Effector memory CD4-positive, alpha-beta T cell (primary cell): Measurements from ENCODE around the gene SLC24A5.

ENCODE experiments used
- DNase-seq, 3 donors: peaks; one replicate each; pipeline ENCODE4 v3.0.0-alpha.2; 2020
- H3K27ac ChIP-seq: 2 replicates; pipeline ENCODE4 v1.7.0; 2013; ENCODE audit warnings: mild to moderate bottlenecking, low read length, moderate library complexity; ENCODE audit not compliant: insufficient read depth, poor library complexity, severe bottlenecking
- H3K27me3 ChIP-seq: replicated peaks from 2 replicates; pipeline ENCODE4 v1.7.0; 2013; ENCODE audit warnings: mild to moderate bottlenecking, low read length; ENCODE audit not compliant: insufficient read depth, control insufficient read depth, poor library complexity, severe bottlenecking
- H3K36me3 ChIP-seq: 2 replicates; pipeline ENCODE4 v1.7.0; 2013; ENCODE audit warnings: mild to moderate bottlenecking, low read length, moderate library complexity; ENCODE audit not compliant: control insufficient read depth, insufficient read depth
- H3K4me1 ChIP-seq: 2 replicates; pipeline ENCODE4 v1.7.0; 2013; ENCODE audit warnings: low read length, mild to moderate bottlenecking; ENCODE audit not compliant: control insufficient read depth, insufficient read depth, poor library complexity, severe bottlenecking
- H3K4me3 ChIP-seq: 2 replicates; pipeline ENCODE4 v1.7.0; 2013; ENCODE audit warnings: low read length, low read depth, mild to moderate bottlenecking; ENCODE audit not compliant: insufficient read depth, poor library complexity, severe bottlenecking
- H3K9me3 ChIP-seq: 2 replicates; pipeline ENCODE4 v1.7.0; 2013; ENCODE audit warnings: mild to moderate bottlenecking, low read length, moderate library complexity; ENCODE audit not compliant: control insufficient read depth

Gene SLC24A5

GRCh38 chr15:48177766-48178647 is 57.2 kb downstream of the SLC24A5 start, which contains the start of gene MYEF2:
Gene MYEF2 (minus strand): TSS chr15:48178295. CDS start chr15:48178237, 58 bp downstream.
- H3K27me3 ChIP-seq, result no peaks in the 10 kb centered on the region
- no peaks in the 10 kb centered on the region for H3K9me3 ChIP-seq
- H3K36me3 ChIP-seq, result no peaks in the 10 kb centered on the region
- H3K4me3 ChIP-seq, result peak within 1 kb of the TSS; percentile 57
- DNase-seq, result peak; percentile 11 to 45 (median 15)
- H3K27ac ChIP-seq, result peak within 1 kb of the TSS; percentile 39
- no peaks in the 10 kb centered on the region for H3K4me1 ChIP-seq

GRCh38 chr15:48178648-48178931 is 57.8 kb downstream of the SLC24A5 start:
- Histone ChIP-seq H3K27ac (no peak overlapping the region), H3K4me3 (peak overlapping the region; percentile 57), H3K4me1 (no peaks in the 10 kb centered on the region), H3K36me3 (no peaks in the 10 kb centered on the region), H3K27me3 (no peaks in the 10 kb centered on the region), H3K9me3 (no peaks in the 10 kb centered on the region)
- no peak for DNase-seq

GRCh38 chr15:48182749-48183148 is 62.0 kb downstream of the SLC24A5 start:
- H3K4me3 ChIP-seq, result no peak overlapping the region
- no peaks in the 10 kb centered on the region for H3K27me3 ChIP-seq
- H3K27ac ChIP-seq, result no peak overlapping the region
- DNase-seq, result no peak
- no peaks in the 10 kb centered on the region for H3K36me3 ChIP-seq
- H3K9me3 ChIP-seq, result no peaks in the 10 kb centered on the region
- H3K4me1 ChIP-seq, result no peaks in the 10 kb centered on the region

GRCh38 chr15:48185529-48185928 is 64.7 kb downstream of the SLC24A5 start:
- H3K36me3 ChIP-seq, result no peaks in the 10 kb centered on the region
- H3K9me3 ChIP-seq, result no peaks in the 10 kb centered on the region
- H3K27me3 ChIP-seq, result no peaks in the 10 kb centered on the region
- no peak for DNase-seq
- H3K4me1 ChIP-seq, result no peaks in the 10 kb centered on the region
- H3K27ac ChIP-seq, result no peak overlapping the region
- H3K4me3 ChIP-seq, result no peak overlapping the region

- Histone ChIP-seq H3K36me3 (no peaks in the 10 kb centered on the region), H3K4me1 (no peaks in the 10 kb centered on the region), H3K4me3 (no peak overlapping the region), H3K9me3 (no peaks in the 10 kb centered on the region), H3K27me3 (no peaks in the 10 kb centered on the region), H3K27ac (no peak overlapping the region)
- DNase-seq, result no peak
Observed at GRCh38 chr15:48186271-48186670, 65.5 kb downstream of the SLC24A5 start.

GRCh38 chr15:48190932-48191573 is 70.3 kb downstream of the SLC24A5 start:
- no peak overlapping the region for H3K27ac ChIP-seq
- no peak overlapping the region for H3K4me3 ChIP-seq
- H3K9me3 ChIP-seq, result no peaks in the 10 kb centered on the region
- no peaks in the 10 kb centered on the region for H3K36me3 ChIP-seq
- H3K4me1 ChIP-seq, result no peaks in the 10 kb centered on the region
- no peaks in the 10 kb centered on the region for H3K27me3 ChIP-seq
- DNase-seq, result no peak

- H3K27ac ChIP-seq, result no peak within 1 kb of the TSS
- no peaks in the 10 kb centered on the region for H3K4me1 ChIP-seq
- no peaks in the 10 kb centered on the region for H3K9me3 ChIP-seq
- DNase-seq, result no peak
- H3K4me3 ChIP-seq, result no peak within 1 kb of the TSS
- no peaks in the 10 kb centered on the region for H3K36me3 ChIP-seq
- H3K27me3 ChIP-seq, result no peaks in the 10 kb centered on the region
Observed at GRCh38 chr15:48191574-48192225, 70.9 kb downstream of the SLC24A5 start, which contains the start of gene CTXN2. Gene CTXN2 (plus strand): TSS chr15:48191665. CDS start chr15:48201301, 9,636 bp downstream.
